Pons (tissue), 1 donor: ENCODE data around the gene CDON.
A peak's percentile ranks its signal among the peaks of the same experiment; 100 is the strongest.
"Not testable (repeated sequence)": the region's sequence is repeated elsewhere in the genome, so short reads cannot be mapped to it uniquely, and the experiment has no call there.

Source experiments
- DNase-seq: peaks from one replicate; pipeline ENCODE4 v3.0.0-alpha.2; 2016; ENCODE audit warnings: low spot score

CDON gene

GRCh38 chr11:125923633-125924032 lies 139.0 kb downstream of the CDON start:
- DNase-seq = no peak

- peak; percentile 85 for DNase-seq
Measured at GRCh38 chr11:125923012-125923579, 139.6 kb downstream of the CDON start.

- no peak for DNase-seq
Measured at GRCh38 chr11:125922156-125922555, 140.5 kb downstream of the CDON start.

GRCh38 chr11:125921042-125921441 lies 141.6 kb downstream of the CDON start:
- DNase-seq = no peak

GRCh38 chr11:125918140-125918840 lies 144.4 kb downstream of the CDON start:
- no peak for DNase-seq

- DNase-seq = no peak
Measured at GRCh38 chr11:125916683-125917347, 145.9 kb downstream of the CDON start.

- not testable (repeated sequence) for DNase-seq
Measured at GRCh38 chr11:125914601-125915000, 148.1 kb downstream of the CDON start.

GRCh38 chr11:125910226-125910849 lies 152.3 kb downstream of the CDON start:
- peak; percentile 50 for DNase-seq
